ENCODE measurements around the gene SCO2.

- TF ChIP-seq MAX (IDR thresholded peaks at IDR 0.05) (no peak), REST (IDR thresholded peaks at IDR 0.05; ENCODE audit: low read depth) (no peak), NFIC (IDR thresholded peaks at IDR 0.05) (no peak), ZBTB7A (IDR thresholded peaks at IDR 0.05; ENCODE audit: low read depth) (no peak), CEBPB (IDR thresholded peaks at IDR 0.05) (no peak), TEAD4 (IDR thresholded peaks at IDR 0.05) (no peak), TCF12 (IDR thresholded peaks at IDR 0.05; ENCODE audit: low read depth) (no peak), EP300 (IDR thresholded peaks at IDR 0.05; ENCODE audit: borderline replicate concordance) (no peak), RAD21 (IDR thresholded peaks at IDR 0.05; ENCODE audit: low read depth) (no peak), EGR1 (IDR thresholded peaks at IDR 0.05) (no peak), CREB1 (IDR thresholded peaks at IDR 0.05; ENCODE audit: low read depth) (no peak), TAF1 (IDR thresholded peaks at IDR 0.05; ENCODE audit: low read depth) (no peak), FOXM1 (IDR thresholded peaks at IDR 0.05; ENCODE audit: borderline replicate concordance, low read depth) (no peak)
- TF ChIP-seq, protein P1, sequence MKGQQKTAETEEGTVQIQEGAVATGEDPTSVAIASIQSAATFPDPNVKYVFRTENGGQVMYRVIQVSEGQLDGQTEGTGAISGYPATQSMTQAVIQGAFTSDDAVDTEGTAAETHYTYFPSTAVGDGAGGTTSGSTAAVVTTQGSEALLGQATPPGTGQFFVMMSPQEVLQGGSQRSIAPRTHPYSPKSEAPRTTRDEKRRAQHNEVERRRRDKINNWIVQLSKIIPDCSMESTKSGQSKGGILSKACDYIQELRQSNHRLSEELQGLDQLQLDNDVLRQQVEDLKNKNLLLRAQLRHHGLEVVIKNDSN (IDR thresholded peaks at IDR 0.05) = no peak
These were observed 3.7 kb downstream of the SCO2 start for GRCh38 chr22:50521710-50522109.

All from Ishikawa (cell line).